GM19239 (cell line): Measurements from ENCODE around the gene COL4A6.

Experiments used
- DNase-seq: peaks from one replicate; pipeline ENCODE4 v3.0.0; 2011; ENCODE audit warnings: low spot score; ENCODE audit not compliant: insufficient read length
- FAIRE-seq: peaks from 2 replicates; lab custom pipeline; 2011; peaks lifted over from hg19 to GRCh38; lab: Jason Lieb, UNC

Gene COL4A6

GRCh38 chrX:108167211-108167872 lies 270.9 kb downstream of the COL4A6 start:
- FAIRE-seq (no peak), DNase-seq (no peak)

- DNase-seq (no peak), FAIRE-seq (no peak)
Observed at GRCh38 chrX:108165383-108166111, 272.7 kb downstream of the COL4A6 start.

DNA sequence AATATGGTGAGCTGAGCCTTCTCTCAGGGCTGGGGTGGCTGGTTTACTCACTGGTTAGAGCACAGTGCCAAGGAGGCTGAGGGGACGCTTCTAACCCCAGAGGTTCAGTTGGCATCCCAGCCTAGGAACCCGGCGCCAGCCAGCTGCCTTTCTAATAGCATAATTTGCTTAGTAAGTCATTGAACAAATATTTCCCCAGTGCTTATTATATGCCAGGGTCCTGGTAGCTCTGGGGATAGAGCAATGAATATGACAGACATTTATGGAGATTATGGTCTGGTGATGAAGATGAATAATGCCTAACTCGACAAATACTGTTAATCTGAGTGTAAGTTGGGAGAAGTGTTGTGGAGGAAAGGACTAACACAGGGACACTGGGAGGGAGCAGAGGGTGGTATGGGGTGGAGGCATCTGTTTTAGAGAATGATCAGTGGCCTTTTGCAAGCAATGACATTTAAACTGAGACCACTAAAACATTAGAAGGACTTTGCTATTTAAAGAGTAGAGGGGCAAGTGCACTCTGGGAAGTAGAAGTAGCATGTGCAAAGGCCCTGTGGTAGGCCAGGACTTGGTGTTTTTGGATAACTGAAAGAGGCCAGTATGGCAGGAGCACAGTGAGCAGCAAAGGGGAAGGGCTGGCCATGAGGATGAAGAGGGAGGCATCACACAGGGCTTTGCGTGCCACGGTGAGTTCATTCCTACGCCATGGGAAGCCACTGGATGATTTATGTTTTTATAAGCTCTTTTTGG lies 274.7 kb downstream of the COL4A6 start:
- no peak for FAIRE-seq
- DNase-seq, result no peak

DNA sequence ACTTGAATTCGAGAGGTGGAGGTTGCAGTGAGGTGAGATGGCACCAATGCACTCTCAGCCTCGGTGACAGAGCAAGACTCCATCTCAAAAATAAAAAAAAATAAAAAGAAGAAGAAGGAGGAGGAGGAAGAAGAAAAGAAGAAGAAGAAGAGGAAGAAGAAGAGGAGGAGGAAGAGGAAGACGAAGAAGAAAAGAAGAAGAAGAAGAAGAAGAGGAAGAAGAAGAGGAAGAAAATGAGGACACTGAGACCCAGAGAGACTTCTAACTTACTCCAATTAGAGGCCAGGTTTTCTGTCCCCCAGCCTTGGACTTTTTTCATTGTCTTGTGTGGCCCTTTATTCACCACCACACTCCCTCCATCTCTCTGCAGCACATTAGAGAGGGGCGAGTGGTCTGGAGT lies 276.0 kb downstream of the COL4A6 start:
- no peak for FAIRE-seq

DNA sequence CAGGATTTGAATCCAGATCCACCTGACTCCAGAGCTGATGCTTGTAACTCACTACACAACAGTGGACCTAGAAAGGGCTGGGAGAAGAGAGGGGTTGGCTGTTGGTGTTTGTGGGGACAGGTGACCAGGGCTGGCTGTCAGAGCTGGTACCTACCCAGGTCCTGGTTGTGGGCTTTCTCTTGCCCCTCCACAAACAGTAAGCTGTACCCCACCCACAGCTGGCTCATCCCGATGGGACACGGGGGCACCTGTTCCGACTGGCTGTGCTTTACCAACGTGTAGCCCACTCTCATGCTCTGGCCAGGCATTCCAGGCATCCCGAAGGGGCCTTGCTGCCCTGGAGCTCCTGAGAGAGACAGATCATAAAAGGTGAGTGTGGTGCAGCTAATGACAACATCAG lies 277.9 kb downstream of the COL4A6 start:
- DNase-seq (no peak), FAIRE-seq (no peak)

More for the DNA sequence above, 276.0 kb downstream of the COL4A6 start:
- DNase-seq, result no peak

- FAIRE-seq (no peak), DNase-seq (no peak)
Observed at GRCh38 chrX:108159028-108159670, 279.1 kb downstream of the COL4A6 start.

- no peak for FAIRE-seq
- no peak for DNase-seq
Observed at GRCh38 chrX:108157628-108158027, 280.6 kb downstream of the COL4A6 start.

- FAIRE-seq (no peak), DNase-seq (no peak)
Observed at GRCh38 chrX:108156934-108157466, 281.2 kb downstream of the COL4A6 start.

DNA sequence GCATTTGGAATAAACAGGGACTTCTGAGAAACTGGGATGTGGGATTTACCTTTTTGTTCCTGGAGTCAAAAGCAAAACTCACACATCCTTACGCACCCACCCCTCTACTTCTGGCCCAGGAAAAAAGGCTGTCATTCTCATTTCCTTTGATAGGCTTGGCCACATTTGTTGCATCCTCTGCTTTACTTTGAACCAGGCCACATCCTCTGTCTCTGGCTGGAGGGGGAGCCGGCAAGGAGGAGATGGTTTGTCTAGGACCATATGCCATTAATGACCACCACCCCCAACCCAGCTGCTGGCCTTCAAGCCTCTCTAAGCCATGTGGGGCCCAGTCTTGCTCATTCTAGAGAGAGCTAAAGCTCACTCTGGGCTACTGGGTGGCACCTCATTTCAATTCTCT lies 282.1 kb downstream of the COL4A6 start:
- FAIRE-seq (no peak), DNase-seq (no peak)

DNA sequence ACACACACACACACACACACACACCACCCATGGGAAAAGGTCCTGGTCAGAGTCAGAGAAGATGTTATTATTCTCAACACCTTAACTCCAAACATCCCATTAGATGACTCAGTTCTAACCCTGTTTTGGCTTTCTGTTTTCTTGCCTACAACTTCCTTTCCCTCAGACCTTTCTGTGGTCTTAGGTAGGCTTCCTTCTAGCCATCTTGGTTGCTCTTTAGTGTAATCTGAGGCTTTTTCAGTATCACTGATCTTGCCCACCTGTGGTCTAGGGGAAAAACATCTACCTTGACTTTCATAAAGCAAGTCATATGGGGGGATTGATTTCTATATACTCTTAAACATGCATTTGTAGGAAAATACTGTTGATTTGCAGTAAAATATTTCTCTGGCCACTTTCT lies 289.7 kb downstream of the COL4A6 start:
- DNase-seq (no peak), FAIRE-seq (peak; percentile 79)

GRCh38 chrX:108138814-108139702 lies 299.2 kb downstream of the COL4A6 start:
- FAIRE-seq (no peak), DNase-seq (no peak)

DNA sequence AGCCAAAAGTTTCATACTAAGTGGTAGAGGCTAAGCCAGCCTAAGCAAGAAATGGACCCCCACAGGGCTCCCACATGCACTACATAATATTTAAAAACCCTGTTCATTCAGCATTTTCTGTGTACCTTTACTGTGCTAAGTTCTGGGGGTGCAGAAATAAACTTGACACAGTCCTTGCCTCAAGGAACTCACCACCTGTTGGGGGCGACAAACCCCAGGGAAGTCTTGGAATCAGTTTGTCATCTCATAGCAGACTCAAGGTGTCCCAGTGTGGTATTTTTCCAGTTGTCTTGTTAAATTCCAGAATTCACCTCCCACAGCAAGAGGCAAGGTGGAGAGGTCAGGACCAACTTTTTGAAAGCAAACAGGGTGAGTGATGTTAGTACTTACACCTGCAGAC lies 303.5 kb downstream of the COL4A6 start:
- FAIRE-seq, result no peak
- no peak for DNase-seq

DNA sequence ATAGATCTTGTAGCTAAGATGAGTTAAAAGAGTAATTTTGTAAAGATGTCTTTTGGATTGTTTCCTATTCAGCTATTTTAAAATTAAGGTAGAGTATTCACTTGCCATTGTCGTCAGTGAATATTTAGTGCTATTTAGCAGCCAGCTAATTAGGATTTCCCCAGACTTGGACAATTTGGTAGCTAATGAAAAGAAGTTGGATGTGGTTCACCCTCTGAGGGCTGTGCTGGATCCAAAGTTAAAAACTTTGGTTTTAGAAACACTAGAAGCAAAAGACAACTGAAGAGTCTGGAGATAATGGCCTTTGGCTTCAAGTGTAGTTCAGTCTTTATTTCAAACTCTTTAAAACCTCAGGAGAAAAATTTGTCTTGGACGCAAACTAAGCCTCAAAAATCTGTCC lies 305.3 kb downstream of the COL4A6 start:
- no peak for DNase-seq
- no peak for FAIRE-seq

DNA sequence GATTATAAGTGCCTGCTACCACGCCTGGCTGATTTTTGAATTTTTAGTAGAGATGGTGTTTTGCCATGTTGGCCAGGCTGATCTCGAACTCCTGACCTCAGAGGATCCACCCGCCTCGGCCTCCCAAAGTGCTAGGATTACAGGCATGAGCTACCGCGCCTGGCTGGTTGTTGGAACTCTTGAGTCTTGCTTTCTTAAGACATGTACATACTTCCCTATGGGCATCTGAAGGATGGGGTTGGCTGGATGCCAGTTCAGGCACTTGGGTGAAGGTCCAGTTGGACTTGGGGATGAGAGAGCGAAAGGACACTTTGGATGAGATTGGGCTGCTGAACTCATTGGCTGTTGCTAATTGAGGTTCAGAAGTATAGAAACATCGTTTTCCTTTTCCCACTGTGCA lies 306.2 kb downstream of the COL4A6 start:
- no peak for FAIRE-seq
- no peak for DNase-seq

DNA sequence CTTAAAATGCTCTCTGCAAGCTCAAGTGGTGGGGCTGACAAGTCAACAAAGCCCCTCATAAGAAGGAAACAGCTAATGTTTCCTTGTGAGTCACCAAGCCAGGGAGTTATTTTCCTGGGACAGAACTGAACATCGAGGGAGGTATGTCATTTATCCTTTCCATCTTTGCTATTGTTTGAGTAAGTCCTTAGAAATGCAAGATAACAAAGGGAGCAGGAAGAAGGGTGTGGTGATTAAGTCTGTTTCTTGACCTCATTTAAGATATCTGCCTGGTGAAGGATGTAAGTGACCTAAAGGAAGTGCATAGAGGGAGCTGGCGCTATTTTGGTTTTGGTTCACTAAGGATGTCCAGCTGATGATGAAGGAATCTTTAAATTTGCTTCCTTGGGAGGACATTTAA lies 306.8 kb downstream of the COL4A6 start:
- DNase-seq (no peak), FAIRE-seq (no peak)

GRCh38 chrX:108130889-108131288 lies 307.3 kb downstream of the COL4A6 start:
- no peak for DNase-seq
- FAIRE-seq, result no peak

DNA sequence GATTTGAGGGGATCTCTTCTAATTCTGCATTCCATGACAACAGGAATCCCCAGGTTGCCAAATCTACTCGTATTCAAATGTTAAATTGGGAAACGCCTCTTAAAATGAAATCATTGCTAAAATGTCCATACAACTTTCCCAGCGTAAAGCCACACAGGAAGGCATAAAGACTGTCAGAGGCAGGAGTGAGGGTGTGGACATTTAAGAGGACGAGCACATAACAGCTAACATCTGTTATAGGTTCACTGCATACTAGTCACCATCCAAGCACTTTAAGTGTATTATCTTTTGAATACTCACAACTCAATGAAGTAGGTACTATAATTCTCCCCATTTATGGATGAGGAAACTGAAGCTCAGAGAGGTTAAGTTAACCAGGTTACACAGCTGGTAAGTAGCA lies 311.1 kb downstream of the COL4A6 start:
- FAIRE-seq (no peak), DNase-seq (no peak)

- FAIRE-seq, result no peak
Observed at GRCh38 chrX:108126661-108127060, 311.6 kb downstream of the COL4A6 start.

DNA sequence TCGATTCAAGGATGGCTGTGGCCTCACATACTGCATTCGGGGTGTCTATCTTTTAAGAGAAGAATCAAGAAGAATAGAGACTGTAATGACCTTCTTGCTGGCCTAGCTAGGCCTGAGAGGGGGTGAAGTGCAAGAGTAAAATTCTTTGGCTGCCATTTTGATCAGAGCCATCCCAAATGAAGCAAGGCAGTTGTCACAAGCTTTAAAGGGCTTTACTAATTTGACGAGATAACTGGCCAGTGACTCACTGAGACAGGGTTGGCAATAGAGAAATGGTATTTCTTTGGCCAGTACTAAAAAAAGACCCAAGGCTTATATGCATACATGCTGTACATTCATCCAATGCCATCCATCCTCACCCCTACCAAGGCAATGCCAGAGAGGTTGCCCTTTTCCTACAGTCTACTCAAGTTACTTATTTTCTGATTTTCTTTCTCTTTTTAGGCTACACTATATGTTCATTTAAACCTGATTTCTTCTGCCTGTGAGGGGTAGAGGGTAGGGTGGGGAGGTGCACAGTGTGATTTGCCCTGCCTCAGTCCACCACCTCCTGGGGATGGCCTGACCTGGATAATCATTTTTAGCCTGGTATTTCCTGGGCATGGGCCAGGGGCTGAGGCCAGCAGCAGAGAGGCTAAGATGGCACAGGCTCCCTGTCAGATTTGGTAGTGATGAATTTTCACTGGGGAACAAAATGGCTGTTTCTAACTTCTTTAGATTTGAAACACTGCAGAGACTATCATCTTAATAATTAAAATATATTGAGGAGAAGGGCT lies 314.4 kb downstream of the COL4A6 start:
- DNase-seq (no peak), FAIRE-seq (peak; percentile 67)

More at GRCh38 chrX:108126661-108127060, 311.6 kb downstream of the COL4A6 start:
- no peak for DNase-seq
